A549 (cell line): ENCODE data around the gene RUVBL2. TPM values are rescaled to one million over a fixed set of nuclear protein-coding genes. Genes with fewer than 3 reads are reported as not detected.
"Not testable (repeated sequence)": the region's sequence is repeated elsewhere in the genome, so short reads cannot be mapped to it uniquely, and the experiment has no call there.

Experiments
- ATAC-seq, 2 experiments: fragments of 200-7000 bp in 1 of 2; fragments of >200 bp in 1 of 2; cut with Nextera tagmentation in 1 of 2; cut with Tn5 transposase in 1 of 2; 3 replicates each; pipeline versions ENCODE4 v1.8.0 to v1.9.1; 2018 to 2020; ENCODE audit warnings: mild to moderate bottlenecking in 1 of 2, moderate library complexity in 1 of 2
- CTCF ChIA-PET: fragments of 300-600 bp; sonication (Branson Sonifier 250); formaldehyde crosslinking; extraction: SDS; loops from one replicate; lab custom pipeline; 2021; ENCODE audit warnings: antibody characterized with exemption, inconsistent platforms; lab: Yijun Ruan, JAX
- POLR2A ChIA-PET: fragments of 350-600 bp; formaldehyde crosslinking; extraction: SDS; loops from one replicate; lab custom pipeline; 2021; ENCODE audit warnings: antibody characterized with exemption, inconsistent platforms; lab: Yijun Ruan, JAX
- DNase-seq, 2 experiments: peaks; one replicate each; pipeline versions ENCODE4 v3.0.0 to v3.0.0-alpha.2; 2011 to 2016; ENCODE audit warnings: low read depth in 1 of 2, low spot score in 1 of 2
- FAIRE-seq: peaks from 2 replicates; lab custom pipeline; 2011; peaks lifted over from hg19 to GRCh38; lab: Jason Lieb, UNC
- H3K27ac ChIP-seq, 2 experiments: fragments of >200 bp; sonication (Bioruptor Twin); formaldehyde crosslinking; 3 replicates each; pipeline ENCODE4 v1.5.1; 2016 to 2017
- H3K4me1 ChIP-seq: fragments of >200 bp; sonication (Bioruptor Twin); formaldehyde crosslinking; 3 replicates; pipeline ENCODE4 v1.6.1; 2016
- H3K4me2 ChIP-seq: fragments of >200 bp; sonication (Bioruptor Twin); formaldehyde crosslinking; 3 replicates; pipeline ENCODE4 v1.6.1; 2016
- H3K4me3 ChIP-seq: fragments of >200 bp; sonication (Bioruptor Twin); formaldehyde crosslinking; 3 replicates; pipeline ENCODE4 v1.5.1; 2016
- H3K9me3 ChIP-seq: fragments of >200 bp; sonication (Bioruptor Twin); formaldehyde crosslinking; 3 replicates; pipeline ENCODE4 v1.6.1; 2016
- CTCF ChIP-seq: fragments of >200 bp; sonication (Bioruptor Twin); formaldehyde crosslinking; IDR thresholded peaks from 3 replicates; pipeline ENCODE4 v1.5.1; 2016
- RAD21 ChIP-seq, 2 experiments: fragments of >200 bp in 1 of 2; sonication (Bioruptor Twin) in 1 of 2; formaldehyde crosslinking in 1 of 2; IDR thresholded peaks in 1 of 2; conservative IDR thresholded peaks in 1 of 2; 2 replicates in 1 of 2; 3 replicates in 1 of 2; pipeline ENCODE4 v1.6.1; 2012 to 2018; ENCODE audit warnings: inconsistent platforms in 1 of 2
- RCOR1 ChIP-seq: fragments of 150-350 bp; IDR thresholded peaks from 2 replicates; pipeline ENCODE4 v1.6.1; 2014; ENCODE audit warnings: antibody characterized with exemption, low read length, low read depth
- SREBF2 ChIP-seq: fragments of 450-650 bp; IDR thresholded peaks from 2 replicates; pipeline ENCODE4 v1.6.1; 2014; ENCODE audit warnings: mild to moderate bottlenecking, moderate library complexity
- WGBS: methylation state at CpG from one replicate; pipeline ENCODE4 v1.1.6; 2017; ENCODE audit errors: missing lambda C conversion rate; 5-methylcytosine and 5-hydroxymethylcytosine counted together
- polyA plus RNA-seq, 4 experiments: library from polyadenylated mRNA; depleted of rRNA in 3 of 4; stranded (reverse); fragments of >200 nt; fragmentation: RNase III in 1 of 4; extraction: RNeasy Plus Mini Kit Qiagen cat#74134 plus additional on column Dnase treatment in 1 of 4; gene quantifications; 2 replicates in 3 of 4; 3 replicates in 1 of 4; pipeline ENCODE4 v1.2.3, GENCODE V29; 2011 to 2017

RUVBL2 gene
- polyA plus RNA-seq, 2 of the 4 experiments (the other 2 are of a cell fraction), result 186 to 225 TPM

- WGBS, result 82% methylated on average over 9 of the region's 9 CpGs
- H3K4me3 ChIP-seq, FAIRE-seq, H3K4me1 ChIP-seq, DNase-seq, H3K4me2 ChIP-seq, ATAC-seq, H3K9me3 ChIP-seq, H3K27ac ChIP-seq: not testable (repeated sequence)
- CTCF ChIA-PET, result interaction anchor here (1.1 kb wide), 1 partner anchor 29 kb away, joined by 3 read pairs; no protein-coding TSS in a partner anchor
- POLR2A ChIA-PET, result interaction anchor here (0.6 kb wide), 1 partner anchor 150 kb away, joined by 3 read pairs; no protein-coding TSS in a partner anchor
Measured at GRCh38 chr19:49028686-49029085, 35.0 kb downstream of the RUVBL2 start.

GRCh38 chr19:49029749-49030148 lies 36.1 kb downstream of the RUVBL2 start:
- H3K4me1 ChIP-seq, H3K9me3 ChIP-seq, DNase-seq, H3K4me3 ChIP-seq, CTCF ChIA-PET, FAIRE-seq, POLR2A ChIA-PET, H3K4me2 ChIP-seq: not testable (repeated sequence)
- WGBS, result 41% methylated on average over 4 of the region's 14 CpGs
- peak; percentile 12 to 59; a peak in 2 of 6 replicates for ATAC-seq
- peak overlapping the region; percentile 21 to 56; a peak in 3 of 6 replicates for H3K27ac ChIP-seq

GRCh38 chr19:49030323-49030722 lies 36.6 kb downstream of the RUVBL2 start:
- WGBS, result 83% methylated on average over 4 of the region's 8 CpGs
- H3K27ac ChIP-seq, FAIRE-seq, H3K4me1 ChIP-seq, ATAC-seq, DNase-seq, H3K9me3 ChIP-seq, POLR2A ChIA-PET, H3K4me2 ChIP-seq, CTCF ChIA-PET, H3K4me3 ChIP-seq: not testable (repeated sequence)

- H3K4me3 ChIP-seq, FAIRE-seq, H3K9me3 ChIP-seq, H3K4me2 ChIP-seq, H3K4me1 ChIP-seq, POLR2A ChIA-PET, H3K27ac ChIP-seq: not testable (repeated sequence)
- DNase-seq, result peak in 1 of 2 experiments; percentile 69
- CTCF ChIA-PET, result interaction anchor here (0.6 to 1.4 kb wide), 5 partner anchors 32 to 76 kb away, joined by 3 to 7 read pairs (median 3); partner anchors contain the start of genes GYS1 and RUVBL2
- peak in 1 of 2 experiments; percentile 83; a peak in 3 of 6 replicates for ATAC-seq
- TF ChIP-seq CTCF (peak; percentile 35; the same call in 1 of the 3 replicates), SREBF2 (peak; percentile 12; the same call in 1 of the 2 replicates)
- TF ChIP-seq, all 56 proteins: peak for 2; not testable (repeated sequence) for 54
- WGBS, result 52% methylated on average over 28 of the region's 28 CpGs
Measured at GRCh38 chr19:49031642-49032301, 38.1 kb downstream of the RUVBL2 start, which contains the start of gene CGB2. CGB2 (plus strand) TSS chr19:49031890; CDS start chr19:49032096, 206 bp downstream.

GRCh38 chr19:49036815-49037214 lies 43.1 kb downstream of the RUVBL2 start, which contains the start of gene CGB1:
CGB1 (minus strand) TSS chr19:49036895; CDS start chr19:49036711, 184 bp downstream.
- peak within 1 kb of the TSS in 1 of 2 experiments; percentile 58; a peak in 3 of 6 replicates for H3K27ac ChIP-seq
- FAIRE-seq, POLR2A ChIA-PET, H3K9me3 ChIP-seq, H3K4me3 ChIP-seq, H3K4me2 ChIP-seq: not testable (repeated sequence)
- DNase-seq (peak in 1 of 2 experiments; percentile 79), ATAC-seq (peak in 1 of 2 experiments; percentile 61; a peak in 3 of 6 replicates)
- peak in 1 of 2 experiments; percentile 29; a peak in 1 of 5 replicates for TF ChIP-seq RAD21 (conservative IDR thresholded peaks at IDR 0.05 in 1 of 2, IDR thresholded peaks at IDR 0.05 in 1 of 2)
- peak; percentile 48 for TF ChIP-seq CTCF
- TF ChIP-seq RCOR1, result 0 out of 2 replicates have a peak, but pooled peaks have one; percentile 38
- CTCF ChIA-PET, result interaction anchor here (0.8 to 0.9 kb wide), 2 partner anchors 17 to 32 kb away, joined by 3 to 4 read pairs; no protein-coding TSS in a partner anchor
- WGBS, result 51% methylated on average over 18 of the region's 18 CpGs
- H3K4me1 ChIP-seq, result peaks cover 25% of the 10 kb centered on the region

GRCh38 chr19:49038111-49038510 lies 44.4 kb downstream of the RUVBL2 start:
- H3K4me3 ChIP-seq, ATAC-seq, POLR2A ChIA-PET, FAIRE-seq, H3K9me3 ChIP-seq, DNase-seq: not testable (repeated sequence)
- CTCF ChIA-PET, result interaction anchor here (0.6 to 2.4 kb wide), 4 partner anchors 18 to 224 kb away, joined by 3 to 9 read pairs (median 3); a partner anchor contains a TSS
- Histone ChIP-seq H3K4me2 (peak overlapping the region; percentile 73), H3K27ac (peak overlapping the region; percentile 78 to 82), H3K4me1 (peaks cover 32% of the 10 kb centered on the region)
- WGBS, result 76% methylated on average over 8 of the region's 8 CpGs
